K562 (cell line): Measurements from ENCODE around the gene ANKRD13B. TPM values are rescaled to one million over a fixed set of nuclear protein-coding genes. Genes with fewer than 3 reads are reported as not detected.

Source experiments
- ATAC-seq: fragments of 200-7000 bp; cut with Tn5 transposase; 3 replicates; pipeline ENCODE4 v1.9.1; 2020; ENCODE audit warnings: moderate library complexity
- BruUV-seq: library from RNA; stranded (reverse); fragments of 400-500 nt; replicated peaks from 2 replicates; lab custom pipeline; 2021; lab: Mats Ljungman, UMichigan
- CTCF ChIA-PET: fragments of 300-600 bp; formaldehyde crosslinking; extraction: SDS; loops from one replicate; lab custom pipeline; 2021; ENCODE audit warnings: low intra/inter-chr PET ratio; lab: Yijun Ruan, JAX
- POLR2A ChIA-PET: fragments of 300-600, 350-650 bp; sonication (Branson Sonifier 250); formaldehyde crosslinking; extraction: SDS; loops from one replicate; lab custom pipeline; 2021; ENCODE audit warnings: antibody characterized with exemption, inconsistent platforms; lab: Yijun Ruan, JAX
- DNase-seq, 4 experiments: peaks; one replicate each; pipeline versions ENCODE4 v3.0.0 to v3.0.0-alpha.2; 2011 to 2018; ENCODE audit warnings: low spot score in 3 of 4, mixed read lengths in 3 of 4; ENCODE audit errors: extremely low read depth in 1 of 4
- FAIRE-seq: peaks from 2 replicates; lab custom pipeline; 2011; peaks lifted over from hg19 to GRCh38; lab: Jason Lieb, UNC
- H2AFZ ChIP-seq: 2 replicates; pipeline ENCODE4 v1.6.0; 2011; ENCODE audit warnings: low read depth, low read length, control low read depth, inconsistent platforms
- H3K27ac ChIP-seq: fragments of 200-600 bp; 3 replicates; pipeline ENCODE4 v1.8.0; 2011; ENCODE audit warnings: low read depth, mild to moderate bottlenecking, control low read depth, inconsistent platforms, low read length, moderate library complexity, mixed read lengths; ENCODE audit errors: extremely low read depth
- H3K27me3 ChIP-seq, 2 experiments: fragments of 300-600 bp in 1 of 2; 2 replicates in 1 of 2; 3 replicates in 1 of 2; pipeline versions ENCODE4 v1.6.0 to v1.8.0; 2011; ENCODE audit warnings: inconsistent platforms in 2 of 2, low read length in 2 of 2, mild to moderate bottlenecking in 1 of 2, mixed read lengths in 1 of 2, moderate library complexity in 1 of 2; ENCODE audit not compliant: control insufficient read depth in 2 of 2, insufficient read depth in 2 of 2
- H3K36me3 ChIP-seq: fragments of 300-600 bp; 3 replicates; pipeline ENCODE4 v1.8.0; 2011; ENCODE audit warnings: mild to moderate bottlenecking, low read length, inconsistent platforms; ENCODE audit not compliant: control insufficient read depth, insufficient read depth
- H3K4me1 ChIP-seq, 2 experiments: fragments of 200-600 bp in 1 of 2; replicated peaks in 1 of 2; 2 replicates in 1 of 2; 3 replicates in 1 of 2; pipeline versions ENCODE4 v1.5.1 to v1.8.0; 2011; ENCODE audit warnings: inconsistent platforms in 2 of 2, low read length in 2 of 2, mild to moderate bottlenecking in 1 of 2, mixed read lengths in 1 of 2, moderate library complexity in 1 of 2; ENCODE audit not compliant: control insufficient read depth in 2 of 2, insufficient read depth in 2 of 2
- H3K4me2 ChIP-seq: 2 replicates; pipeline ENCODE4 v1.6.1; 2011; ENCODE audit warnings: low read length, control low read depth, inconsistent platforms, mixed read lengths; ENCODE audit not compliant: insufficient read depth
- H3K4me3 ChIP-seq: fragments of 200-600 bp; sonication (generic), shearing (Covaris generic); 2 replicates; pipeline ENCODE4 v1.5.1; 2016; ENCODE audit warnings: control low read depth, inconsistent platforms
- H3K79me2 ChIP-seq: fragments of 200-600 bp; 3 replicates; pipeline ENCODE4 v1.8.0; 2011; ENCODE audit warnings: low read length, inconsistent platforms; ENCODE audit not compliant: control insufficient read depth, insufficient read depth
- H3K9ac ChIP-seq, 2 experiments: 2 replicates each; pipeline versions ENCODE4 v1.6.0 to v1.6.1; 2011; ENCODE audit warnings: low read depth in 2 of 2, low read length in 2 of 2, control low read depth in 1 of 2, inconsistent platforms in 1 of 2, mild to moderate bottlenecking in 1 of 2, mixed read lengths in 1 of 2; ENCODE audit not compliant: insufficient read depth in 1 of 2
- H3K9me1 ChIP-seq: one replicate; pipeline ENCODE4 v1.6.0; 2011; ENCODE audit warnings: inconsistent platforms, mild to moderate bottlenecking, low read length, moderate library complexity; ENCODE audit not compliant: control insufficient read depth, insufficient read depth
- H3K9me3 ChIP-seq: replicated peaks from 2 replicates; pipeline ENCODE4 v1.5.1; 2011; ENCODE audit warnings: low read depth, low read length, inconsistent platforms; ENCODE audit not compliant: control insufficient read depth, insufficient read depth
- H4K20me1 ChIP-seq: replicated peaks from 2 replicates; pipeline ENCODE4 v1.6.1; 2011; ENCODE audit warnings: low read length, inconsistent platforms, mixed read lengths; ENCODE audit not compliant: control insufficient read depth, insufficient read depth
- C11orf30 ChIP-seq: fragments of 450-650 bp; IDR thresholded peaks from 2 replicates; pipeline ENCODE4 v1.6.1; 2016; ENCODE audit warnings: low read depth, mild to moderate bottlenecking
- MAFG ChIP-seq: fragments of 450-650 bp; conservative IDR thresholded peaks from 2 replicates; pipeline ENCODE4 v1.6.1; 2016; ENCODE audit warnings: missing genetic modification characterization, missing compliant biosample characterization
- PRPF4 ChIP-seq: fragments of 200-400 bp; formaldehyde crosslinking; IDR thresholded peaks from one replicate; pipeline ENCODE4 v1.6.1; 2017; ENCODE audit warnings: low read length, low read depth, mild to moderate bottlenecking; ENCODE audit not compliant: insufficient read depth, poor library complexity, severe bottlenecking
- TCF7L2 ChIP-seq: fragments of 150-350 bp; IDR thresholded peaks from 2 replicates; pipeline ENCODE4 v1.6.1; 2016; ENCODE audit warnings: low read depth, mild to moderate bottlenecking, low read length, moderate library complexity
- ZNF316 ChIP-seq: fragments of 450-650 bp; IDR thresholded peaks from 2 replicates; pipeline ENCODE4 v1.6.1; 2016
- WGBS: fragments of 100-300 bp; shearing (Covaris generic); methylation state at CpG from one replicate; pipeline ENCODE4 v1.1.6; 2016; ENCODE audit warnings: low coverage, mixed read lengths; ENCODE audit not compliant: insufficient coverage; ENCODE audit errors: missing lambda C conversion rate; 5-methylcytosine and 5-hydroxymethylcytosine counted together
- in situ Hi-C: fragments of 300-500 bp; cut with MboI; formaldehyde crosslinking; loops from 4 replicates; pipeline ENCODE4 v1.15.0; 2018; ENCODE audit warnings: inconsistent platforms, mixed read lengths
- intact Hi-C: fragments of 100-400 bp; cut with micrococcal nuclease; formaldehyde crosslinking; loops from 2 replicates; pipeline ENCODE4 v1.14.2; 2022
- polyA plus RNA-seq, 8 experiments: library from polyadenylated mRNA; depleted of rRNA in 4 of 8; stranded (reverse) in 5 of 8; unstranded in 3 of 8; fragments of >200 nt; fragmentation: Nextera tagmentation in 2 of 8; fragmentation: Illumina TruSeq in 1 of 8; extraction: Ambion mirVana in 2 of 8; extraction: Trizol in 1 of 8; gene quantifications; 2 replicates each; pipeline versions ENCODE4 v1.2.1 to v1.2.3, GENCODE V29; 2011 to 2014; ENCODE audit warnings: inconsistent platforms in 1 of 8, missing spikeins in 1 of 8
- total RNA-seq, 7 experiments: library from RNA; depleted of rRNA in 6 of 7; stranded (reverse); fragments of >200 nt in 6 of 7; fragmentation: Illumina TruSeq in 2 of 7; extraction: Trizol in 2 of 7; gene quantifications; 2 replicates each; pipeline versions ENCODE4 v1.2.1 to v1.2.3, GENCODE V29; 2011 to 2021; ENCODE audit warnings: low replicate concordance in 1 of 7

The ANKRD13B gene
- total and polyA plus RNA-seq, 9 of the 15 experiments (the other 6 are each of a cell fraction or from before 2014, with no cell fraction given): 0.15 to 28.1 (median 4.6) TPM

GRCh38 chr17:29574732-29575510 is 18.0 kb upstream of the ANKRD13B start:
- ATAC-seq: no peak
- intact Hi-C loops: no loop called here
- no peaks in the 10 kb centered on the region for H3K27me3 ChIP-seq
- no peak overlapping the region for H3K4me2 ChIP-seq
- no peak for DNase-seq
- peaks cover 0 to 50% of the 10 kb centered on the region in 2 experiments; a peak in 2 of 5 replicates for H3K4me1 ChIP-seq
- peaks cover 3% of the 10 kb centered on the region for H3K9me1 ChIP-seq
- H3K79me2 ChIP-seq: no peaks in the 10 kb centered on the region
- no peaks in the 10 kb centered on the region for H3K9me3 ChIP-seq
- H4K20me1 ChIP-seq: no peaks in the 10 kb centered on the region
- no peak overlapping the region for H3K4me3 ChIP-seq
- H2AFZ ChIP-seq: no peak overlapping the region
- ChIA-PET POLR2A (interaction anchor here (0.6 to 3.6 kb wide), 5 partner anchors 11 to 281 kb away, joined by 3 to 25 read pairs (median 4); partner anchors contain the start of gene NUFIP2), CTCF (no interaction called here)
- no peak overlapping the region for H3K27ac ChIP-seq
- peaks cover 54% of the 10 kb centered on the region; the same call in 2 of the 3 replicates for H3K36me3 ChIP-seq
- in situ Hi-C loops: no loop called here
- no peak overlapping the region for H3K9ac ChIP-seq
- WGBS: 90% methylated on average over 16 of the region's 17 CpGs
- no peak for FAIRE-seq
- TF ChIP-seq ZNF316 (0 out of 2 replicates have a peak, but pooled peaks have one; percentile 48), MAFG (tag) (peak; percentile 20; the same call in 1 of the 2 replicates), C11orf30 (peak; percentile 44; the same call in 1 of the 2 replicates), TCF7L2 (no peak), PRPF4 (no peak)
- BruUV-seq: no TSS peak
